ENCODE data around the gene SLC26A6. TPM values are rescaled to one million over a fixed set of nuclear protein-coding genes. Genes with fewer than 3 reads are reported as not detected.

SLC26A6 gene
- total and polyA plus RNA-seq, 2 of the 13 experiments (the other 11 are each of a cell fraction or from before 2014, with no cell fraction given): 40.7 to 184 TPM

DNA sequence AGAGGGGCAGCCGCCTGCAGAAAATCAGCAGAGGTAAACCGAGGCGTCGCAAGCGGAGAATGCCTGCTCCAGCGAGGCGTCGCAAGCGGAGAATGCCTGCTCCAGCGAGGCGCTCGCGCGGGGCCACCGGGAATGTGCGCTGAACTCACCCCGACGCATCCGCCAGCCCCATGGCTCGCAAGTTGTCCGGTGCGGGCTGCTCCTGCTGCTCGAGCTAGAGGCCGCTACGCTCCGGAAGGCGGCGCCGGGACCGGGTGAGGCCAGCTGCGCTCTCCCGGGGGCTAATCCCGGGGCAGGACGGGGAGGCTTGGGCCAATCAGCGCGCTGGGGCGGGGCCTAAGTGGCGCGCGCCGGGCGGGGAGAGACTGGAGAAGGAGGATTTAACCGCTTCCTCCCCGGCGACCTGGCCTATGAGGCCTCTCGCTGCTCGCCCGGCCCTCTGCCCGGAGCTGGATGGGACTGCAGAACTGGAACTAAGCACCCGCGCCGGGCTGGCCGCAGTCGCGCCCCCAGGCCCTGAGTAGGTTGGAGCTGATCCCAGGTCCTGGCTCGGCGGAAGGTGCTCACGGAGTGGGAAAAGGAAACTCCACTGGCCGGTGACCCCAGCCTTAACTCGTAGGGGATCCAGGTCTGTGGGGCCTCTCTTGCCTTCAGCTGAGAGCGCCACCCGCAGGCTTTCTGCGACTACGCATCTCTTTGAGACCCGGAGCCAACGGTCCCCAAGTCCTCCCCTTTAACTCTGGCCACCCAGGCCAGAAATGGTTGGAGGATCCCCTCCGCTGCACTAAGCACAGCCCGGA, at the start of gene SLC26A6 (continued):
- TF ChIP-seq, protein P1, sequence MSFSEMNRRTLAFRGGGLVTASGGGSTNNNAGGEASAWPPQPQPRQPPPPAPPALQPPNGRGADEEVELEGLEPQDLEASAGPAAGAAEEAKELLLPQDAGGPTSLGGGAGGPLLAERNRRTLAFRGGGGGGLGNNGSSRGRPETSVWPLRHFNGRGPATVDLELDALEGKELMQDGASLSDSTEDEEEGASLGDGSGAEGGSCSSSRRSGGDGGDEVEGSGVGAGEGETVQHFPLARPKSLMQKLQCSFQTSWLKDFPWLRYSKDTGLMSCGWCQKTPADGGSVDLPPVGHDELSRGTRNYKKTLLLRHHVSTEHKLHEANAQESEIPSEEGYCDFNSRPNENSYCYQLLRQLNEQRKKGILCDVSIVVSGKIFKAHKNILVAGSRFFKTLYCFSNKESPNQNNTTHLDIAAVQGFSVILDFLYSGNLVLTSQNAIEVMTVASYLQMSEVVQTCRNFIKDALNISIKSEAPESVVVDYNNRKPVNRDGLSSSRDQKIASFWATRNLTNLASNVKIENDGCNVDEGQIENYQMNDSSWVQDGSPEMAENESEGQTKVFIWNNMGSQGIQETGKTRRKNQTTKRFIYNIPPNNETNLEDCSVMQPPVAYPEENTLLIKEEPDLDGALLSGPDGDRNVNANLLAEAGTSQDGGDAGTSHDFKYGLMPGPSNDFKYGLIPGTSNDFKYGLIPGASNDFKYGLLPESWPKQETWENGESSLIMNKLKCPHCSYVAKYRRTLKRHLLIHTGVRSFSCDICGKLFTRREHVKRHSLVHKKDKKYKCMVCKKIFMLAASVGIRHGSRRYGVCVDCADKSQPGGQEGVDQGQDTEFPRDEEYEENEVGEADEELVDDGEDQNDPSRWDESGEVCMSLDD (CRISPR knock-in tag; IDR thresholded peaks at IDR 0.05; ENCODE audit: borderline replicate concordance): 0 out of 2 replicates have a peak, but pooled peaks have one; percentile 41
- TF ChIP-seq ZMYM2 (CRISPR knock-in tag; IDR thresholded peaks at IDR 0.05) (no peak), KLF12 (CRISPR knock-in tag; IDR thresholded peaks at IDR 0.05; ENCODE audit: borderline replicate concordance) (no peak), ZNF552 (CRISPR knock-in tag; IDR thresholded peaks at IDR 0.05; ENCODE audit: borderline replicate concordance) (no peak), MYC (CRISPR knock-in tag; IDR thresholded peaks at IDR 0.05; ENCODE audit: borderline replicate concordance) (peak; percentile 40; the same call in 1 of the 2 replicates), TARDBP (CRISPR knock-in tag; IDR thresholded peaks at IDR 0.05) (peak; percentile 34; the same call in 1 of the 2 replicates), TEAD2 (CRISPR knock-in tag; IDR thresholded peaks at IDR 0.05) (0 out of 2 replicates have a peak, but pooled peaks have one; percentile 83), ZNF337 (CRISPR knock-in tag; IDR thresholded peaks at IDR 0.05; ENCODE audit: borderline replicate concordance, low read depth) (peak; percentile 41; the same call in 1 of the 2 replicates), ZNF777 (CRISPR knock-in tag; IDR thresholded peaks at IDR 0.05) (no peak), SMARCC2 (IDR thresholded peaks at IDR 0.05) (no peak), ZC3H4 (CRISPR knock-in tag; IDR thresholded peaks at IDR 0.05; ENCODE audit: borderline replicate concordance) (no peak), ZNF589 (CRISPR knock-in tag; conservative IDR thresholded peaks at IDR 0.05) (peak; percentile 80), RFX3 (CRISPR knock-in tag; IDR thresholded peaks at IDR 0.05) (no peak), EED (CRISPR knock-in tag; IDR thresholded peaks at IDR 0.05) (no peak), CEBPG (CRISPR knock-in tag; IDR thresholded peaks at IDR 0.05) (peak; percentile 23; the same call in 1 of the 2 replicates), ZNF234 (CRISPR knock-in tag; conservative IDR thresholded peaks at IDR 0.05) (0 out of 2 replicates have a peak, but pooled peaks have one; percentile 62), TCF7L2 (IDR thresholded peaks at IDR 0.05; ENCODE audit: low read depth, low read length) (no peak), KDM5A (IDR thresholded peaks at IDR 0.05; ENCODE audit: borderline replicate concordance, low read length) (peak; percentile 59; the same call in 1 of the 2 replicates), ZNF557 (CRISPR knock-in tag; IDR thresholded peaks at IDR 0.05) (no peak; the same call in 1 of the 2 replicates), HOXA9 (CRISPR knock-in tag; IDR thresholded peaks at IDR 0.05; ENCODE audit: borderline replicate concordance) (0 out of 2 replicates have a peak, but pooled peaks have one; percentile 22), HMGXB4 (CRISPR knock-in tag; IDR thresholded peaks at IDR 0.05; ENCODE audit: borderline replicate concordance in 1 of 2, low read depth in 1 of 2) (peak; percentile 89 to 95), ZBTB3 (CRISPR knock-in tag; IDR thresholded peaks at IDR 0.05; ENCODE audit: borderline replicate concordance, low read depth) (no peak), ZNF850 (CRISPR knock-in tag; conservative IDR thresholded peaks at IDR 0.05) (peak; percentile 87; the same call in 1 of the 2 replicates), ERF (CRISPR knock-in tag; IDR thresholded peaks at IDR 0.05) (peak; percentile 70; the same call in 1 of the 2 replicates)
- TF ChIP-seq, protein P2, sequence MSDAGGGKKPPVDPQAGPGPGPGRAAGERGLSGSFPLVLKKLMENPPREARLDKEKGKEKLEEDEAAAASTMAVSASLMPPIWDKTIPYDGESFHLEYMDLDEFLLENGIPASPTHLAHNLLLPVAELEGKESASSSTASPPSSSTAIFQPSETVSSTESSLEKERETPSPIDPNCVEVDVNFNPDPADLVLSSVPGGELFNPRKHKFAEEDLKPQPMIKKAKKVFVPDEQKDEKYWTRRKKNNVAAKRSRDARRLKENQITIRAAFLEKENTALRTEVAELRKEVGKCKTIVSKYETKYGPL (CRISPR knock-in tag; IDR thresholded peaks at IDR 0.05): peak; percentile 71

Data from HepG2 (cell line).